ENCODE measurements around the gene FRMD5. TPM values are rescaled to one million over a fixed set of nuclear protein-coding genes. Genes with fewer than 3 reads are reported as not detected.
A peak's percentile ranks its signal among the peaks of the same experiment; 100 is the strongest.

Gene FRMD5
- total RNA-seq, 1 experiment from 2014 or later: 3.9 TPM

DNA sequence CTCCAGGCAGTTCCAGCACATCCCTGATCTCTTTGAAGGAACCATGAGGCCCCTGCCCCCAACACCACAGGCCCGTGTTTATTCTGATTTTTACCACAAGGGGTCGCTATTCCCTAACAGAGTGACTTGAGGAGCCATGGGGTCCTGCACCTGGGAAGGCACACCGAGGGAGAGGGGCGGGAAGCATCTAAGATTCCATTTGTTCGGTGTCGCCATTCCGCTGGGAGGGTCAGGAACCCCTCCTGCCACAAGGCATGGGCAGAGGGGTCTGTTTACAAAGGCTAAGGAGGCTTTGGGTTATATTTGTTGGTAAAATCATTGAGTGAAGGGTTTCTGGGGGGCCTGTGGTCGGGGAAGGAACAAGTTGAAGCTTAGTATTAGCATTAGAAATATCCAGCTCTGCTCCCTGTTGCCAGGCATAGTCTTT is 291.2 kb downstream of the FRMD5 start:
- no peak overlapping the region for H2BK120ac ChIP-seq (ENCODE audit: low read depth, low read length, poor library complexity, severe bottlenecking)
- Mint-ChIP-seq H3K36me3 (ENCODE audit: insufficient read depth in 1 of 3, low read depth in 3 of 3) (peaks cover 7 to 18% (median 16%) of the 10 kb centered on the region in 3 experiments; a peak in 5 of 7 replicates), H3K9me3 (peaks cover 0 to 3% of the 10 kb centered on the region in 2 experiments; a peak in 1 of 5 replicates), H3K27ac (peak overlapping the region; percentile 58 to 95 (median 84); a peak in 5 of 7 replicates), H3K4me1 (peaks cover 29 to 31% of the 10 kb centered on the region in 2 experiments), H3K27me3 (ENCODE audit: low read depth) (no peaks in the 10 kb centered on the region), H3K4me3 (peak overlapping the region in 1 of 2 experiments; percentile 15; a peak in 1 of 5 replicates)
- H4K91ac ChIP-seq (ENCODE audit: insufficient read length, low read depth, low read length): no peak overlapping the region
- H2BK15ac ChIP-seq (ENCODE audit: low read depth, low read length): no peak overlapping the region
- no peak overlapping the region for H3K14ac ChIP-seq (ENCODE audit: insufficient read depth, low read length)
- H4K5ac ChIP-seq (ENCODE audit: insufficient read length, low read depth, low read length): no peak overlapping the region
- H2BK20ac ChIP-seq (ENCODE audit: low read depth, low read length, poor library complexity, severe bottlenecking): no peak overlapping the region
- peak; percentile 87 for DNase-seq
- no peak overlapping the region for H3K23ac ChIP-seq (ENCODE audit: insufficient read length, low read depth, low read length)
- H3K9ac ChIP-seq (ENCODE audit: extremely low read depth, insufficient read length, low read length): no peak overlapping the region
- H4K8ac ChIP-seq (replicated peaks; ENCODE audit: insufficient read length, low read depth, low read length): no peak overlapping the region
- H3K18ac ChIP-seq (ENCODE audit: insufficient read length, low read depth, low read length): no peak overlapping the region
- H3K9me3 ChIP-seq (ENCODE audit: control insufficient read depth, low read depth, low read length): no peaks in the 10 kb centered on the region
- H3K4ac ChIP-seq (ENCODE audit: low read depth, low read length): no peak overlapping the region
- WGBS (ENCODE audit: extremely low coverage, insufficient read length, low lambda C conversion rate): no CpG with 5 or more reads among the region's 8 CpGs
- H3T11ph ChIP-seq (ENCODE audit: low read length): no peak overlapping the region
- no peaks in the 10 kb centered on the region for H3K79me2 ChIP-seq (ENCODE audit: insufficient read depth, low read length)
- no peaks in the 10 kb centered on the region for H3K79me1 ChIP-seq (ENCODE audit: insufficient read depth, low read depth, low read length, poor library complexity, severe bottlenecking)
- H2AK5ac ChIP-seq (ENCODE audit: insufficient read length, low read length): no peak overlapping the region
- no peak overlapping the region for H3K4me2 ChIP-seq (ENCODE audit: insufficient read depth, insufficient read length, low read length)
- no peaks in the 10 kb centered on the region for H3K27me3 ChIP-seq (ENCODE audit: insufficient read depth, low read length)
- H3K23me2 ChIP-seq (ENCODE audit: insufficient read length, low read depth, low read length, poor library complexity, severe bottlenecking): no peaks in the 10 kb centered on the region
- no peak overlapping the region for H2AFZ ChIP-seq (ENCODE audit: low read length)
- H3K27ac ChIP-seq (ENCODE audit: insufficient read length, low read depth, low read length): no peak overlapping the region
- H3K4me1 ChIP-seq (ENCODE audit: insufficient read depth, low read length): no peaks in the 10 kb centered on the region; the same call in 1 of the 2 replicates
- TF ChIP-seq, protein P1, sequence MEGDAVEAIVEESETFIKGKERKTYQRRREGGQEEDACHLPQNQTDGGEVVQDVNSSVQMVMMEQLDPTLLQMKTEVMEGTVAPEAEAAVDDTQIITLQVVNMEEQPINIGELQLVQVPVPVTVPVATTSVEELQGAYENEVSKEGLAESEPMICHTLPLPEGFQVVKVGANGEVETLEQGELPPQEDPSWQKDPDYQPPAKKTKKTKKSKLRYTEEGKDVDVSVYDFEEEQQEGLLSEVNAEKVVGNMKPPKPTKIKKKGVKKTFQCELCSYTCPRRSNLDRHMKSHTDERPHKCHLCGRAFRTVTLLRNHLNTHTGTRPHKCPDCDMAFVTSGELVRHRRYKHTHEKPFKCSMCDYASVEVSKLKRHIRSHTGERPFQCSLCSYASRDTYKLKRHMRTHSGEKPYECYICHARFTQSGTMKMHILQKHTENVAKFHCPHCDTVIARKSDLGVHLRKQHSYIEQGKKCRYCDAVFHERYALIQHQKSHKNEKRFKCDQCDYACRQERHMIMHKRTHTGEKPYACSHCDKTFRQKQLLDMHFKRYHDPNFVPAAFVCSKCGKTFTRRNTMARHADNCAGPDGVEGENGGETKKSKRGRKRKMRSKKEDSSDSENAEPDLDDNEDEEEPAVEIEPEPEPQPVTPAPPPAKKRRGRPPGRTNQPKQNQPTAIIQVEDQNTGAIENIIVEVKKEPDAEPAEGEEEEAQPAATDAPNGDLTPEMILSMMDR (conservative IDR thresholded peaks at IDR 0.05): peak; percentile 96
- H2BK12ac ChIP-seq (ENCODE audit: insufficient read length, low read depth, low read length): no peak overlapping the region
- no peak overlapping the region for H3K56ac ChIP-seq (ENCODE audit: insufficient read length, low read depth, low read length)
- no peak overlapping the region for H2BK5ac ChIP-seq (ENCODE audit: insufficient read length, low read length)
- H4K20me1 ChIP-seq (ENCODE audit: control insufficient read depth, insufficient read depth, insufficient read length): no peaks in the 10 kb centered on the region
